ENCODE data around the gene CDHR2.

The CDHR2 gene

DNA sequence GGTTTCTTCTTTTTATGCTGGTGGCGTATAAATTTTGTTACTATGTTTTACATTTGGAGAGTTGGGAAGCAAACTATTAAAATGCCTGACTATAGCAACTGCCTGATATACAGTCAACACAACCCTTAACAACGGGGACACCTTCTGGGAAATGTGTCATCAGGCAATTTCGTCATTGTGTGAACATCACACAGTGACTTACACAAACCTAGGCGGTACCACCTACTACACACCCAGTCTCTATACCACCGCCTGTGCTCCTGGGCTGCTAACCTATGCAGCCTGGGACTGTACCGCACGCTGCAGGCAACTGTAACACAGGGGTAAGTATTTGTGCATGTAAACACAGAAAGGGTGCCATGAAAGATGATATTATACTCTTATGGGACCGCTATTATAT, 1.3 kb upstream of the CDHR2 start (continued):
- TF ChIP-seq, protein P1, sequence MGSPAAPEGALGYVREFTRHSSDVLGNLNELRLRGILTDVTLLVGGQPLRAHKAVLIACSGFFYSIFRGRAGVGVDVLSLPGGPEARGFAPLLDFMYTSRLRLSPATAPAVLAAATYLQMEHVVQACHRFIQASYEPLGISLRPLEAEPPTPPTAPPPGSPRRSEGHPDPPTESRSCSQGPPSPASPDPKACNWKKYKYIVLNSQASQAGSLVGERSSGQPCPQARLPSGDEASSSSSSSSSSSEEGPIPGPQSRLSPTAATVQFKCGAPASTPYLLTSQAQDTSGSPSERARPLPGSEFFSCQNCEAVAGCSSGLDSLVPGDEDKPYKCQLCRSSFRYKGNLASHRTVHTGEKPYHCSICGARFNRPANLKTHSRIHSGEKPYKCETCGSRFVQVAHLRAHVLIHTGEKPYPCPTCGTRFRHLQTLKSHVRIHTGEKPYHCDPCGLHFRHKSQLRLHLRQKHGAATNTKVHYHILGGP (tag by site-specific recombination; IDR thresholded peaks at IDR 0.05), result no peak

DNA sequence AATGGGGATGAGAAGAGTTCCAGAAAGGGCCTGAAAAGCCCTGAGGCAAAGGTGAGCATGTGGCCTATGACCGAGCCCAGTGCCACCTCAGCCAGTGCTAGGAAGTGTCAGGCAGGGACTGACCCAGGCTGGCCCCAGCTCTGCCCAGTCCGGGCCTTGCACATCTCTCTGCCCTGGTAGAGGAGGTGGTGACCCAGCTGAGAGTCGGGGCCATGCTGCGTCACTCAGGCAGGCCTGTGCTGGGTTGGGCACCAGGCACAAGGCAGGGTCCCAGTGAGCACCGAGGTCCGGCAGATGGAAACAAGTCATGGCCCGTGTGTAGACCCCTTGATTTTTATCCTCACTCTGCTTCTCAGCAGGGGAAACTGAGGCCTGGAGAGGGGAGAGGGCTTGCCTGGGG, 729 bp downstream of the CDHR2 start:
- Histone ChIP-seq H3K9me3 (ENCODE audit: control insufficient read depth, insufficient read depth, low read depth, low read length) (no peaks in the 10 kb centered on the region), H3K27ac (ENCODE audit: extremely low read depth, low read depth, low read length) (no peak overlapping the region), H3K36me3 (ENCODE audit: control insufficient read depth in 2 of 2, insufficient read depth in 1 of 2, low read length in 2 of 2) (no peaks in the 10 kb centered on the region), H3K4me3 (ENCODE audit: low read depth, low read length) (no peak overlapping the region), H3K4me1 (ENCODE audit: control insufficient read depth, insufficient read depth, low read length) (no peaks in the 10 kb centered on the region)
- TF ChIP-seq ZNF341 (tag by site-specific recombination; IDR thresholded peaks at IDR 0.05; ENCODE audit: low read depth) (no peak), MZF1 (tag by site-specific recombination; IDR thresholded peaks at IDR 0.05; ENCODE audit: borderline replicate concordance) (no peak), ZNF174 (tag by site-specific recombination; IDR thresholded peaks at IDR 0.05) (no peak), ZNF121 (tag by site-specific recombination; IDR thresholded peaks at IDR 0.05) (no peak), ZNF48 (tag by site-specific recombination; IDR thresholded peaks at IDR 0.05) (no peak)
- TF ChIP-seq, protein P2, sequence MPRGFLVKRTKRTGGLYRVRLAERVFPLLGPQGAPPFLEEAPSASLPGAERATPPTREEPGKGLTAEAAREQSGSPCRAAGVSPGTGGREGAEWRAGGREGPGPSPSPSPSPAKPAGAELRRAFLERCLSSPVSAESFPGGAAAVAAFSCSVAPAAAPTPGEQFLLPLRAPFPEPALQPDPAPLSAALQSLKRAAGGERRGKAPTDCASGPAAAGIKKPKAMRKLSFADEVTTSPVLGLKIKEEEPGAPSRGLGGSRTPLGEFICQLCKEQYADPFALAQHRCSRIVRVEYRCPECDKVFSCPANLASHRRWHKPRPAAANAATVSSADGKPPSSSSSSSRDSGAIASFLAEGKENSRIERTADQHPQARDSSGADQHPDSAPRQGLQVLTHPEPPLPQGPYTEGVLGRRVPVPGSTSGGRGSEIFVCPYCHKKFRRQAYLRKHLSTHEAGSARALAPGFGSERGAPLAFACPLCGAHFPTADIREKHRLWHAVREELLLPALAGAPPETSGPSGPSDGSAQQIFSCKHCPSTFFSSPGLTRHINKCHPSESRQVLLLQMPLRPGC (tag by site-specific recombination; IDR thresholded peaks at IDR 0.05), result no peak
- TF ChIP-seq, protein P3, sequence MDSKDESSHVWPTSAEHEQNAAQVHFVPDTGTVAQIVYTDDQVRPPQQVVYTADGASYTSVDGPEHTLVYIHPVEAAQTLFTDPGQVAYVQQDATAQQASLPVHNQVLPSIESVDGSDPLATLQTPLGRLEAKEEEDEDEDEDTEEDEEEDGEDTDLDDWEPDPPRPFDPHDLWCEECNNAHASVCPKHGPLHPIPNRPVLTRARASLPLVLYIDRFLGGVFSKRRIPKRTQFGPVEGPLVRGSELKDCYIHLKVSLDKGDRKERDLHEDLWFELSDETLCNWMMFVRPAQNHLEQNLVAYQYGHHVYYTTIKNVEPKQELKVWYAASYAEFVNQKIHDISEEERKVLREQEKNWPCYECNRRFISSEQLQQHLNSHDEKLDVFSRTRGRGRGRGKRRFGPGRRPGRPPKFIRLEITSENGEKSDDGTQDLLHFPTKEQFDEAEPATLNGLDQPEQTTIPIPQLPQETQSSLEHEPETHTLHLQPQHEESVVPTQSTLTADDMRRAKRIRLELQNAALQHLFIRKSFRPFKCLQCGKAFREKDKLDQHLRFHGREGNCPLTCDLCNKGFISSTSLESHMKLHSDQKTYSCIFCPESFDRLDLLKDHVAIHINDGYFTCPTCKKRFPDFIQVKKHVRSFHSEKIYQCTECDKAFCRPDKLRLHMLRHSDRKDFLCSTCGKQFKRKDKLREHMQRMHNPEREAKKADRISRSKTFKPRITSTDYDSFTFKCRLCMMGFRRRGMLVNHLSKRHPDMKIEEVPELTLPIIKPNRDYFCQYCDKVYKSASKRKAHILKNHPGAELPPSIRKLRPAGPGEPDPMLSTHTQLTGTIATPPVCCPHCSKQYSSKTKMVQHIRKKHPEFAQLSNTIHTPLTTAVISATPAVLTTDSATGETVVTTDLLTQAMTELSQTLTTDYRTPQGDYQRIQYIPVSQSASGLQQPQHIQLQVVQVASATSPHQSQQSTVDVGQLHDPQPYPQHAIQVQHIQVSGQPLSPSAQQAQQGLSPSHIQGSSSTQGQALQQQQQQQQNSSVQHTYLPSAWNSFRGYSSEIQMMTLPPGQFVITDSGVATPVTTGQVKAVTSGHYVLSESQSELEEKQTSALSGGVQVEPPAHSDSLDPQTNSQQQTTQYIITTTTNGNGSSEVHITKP (tag by site-specific recombination; IDR thresholded peaks at IDR 0.05), result no peak
- TF ChIP-seq, protein P4, sequence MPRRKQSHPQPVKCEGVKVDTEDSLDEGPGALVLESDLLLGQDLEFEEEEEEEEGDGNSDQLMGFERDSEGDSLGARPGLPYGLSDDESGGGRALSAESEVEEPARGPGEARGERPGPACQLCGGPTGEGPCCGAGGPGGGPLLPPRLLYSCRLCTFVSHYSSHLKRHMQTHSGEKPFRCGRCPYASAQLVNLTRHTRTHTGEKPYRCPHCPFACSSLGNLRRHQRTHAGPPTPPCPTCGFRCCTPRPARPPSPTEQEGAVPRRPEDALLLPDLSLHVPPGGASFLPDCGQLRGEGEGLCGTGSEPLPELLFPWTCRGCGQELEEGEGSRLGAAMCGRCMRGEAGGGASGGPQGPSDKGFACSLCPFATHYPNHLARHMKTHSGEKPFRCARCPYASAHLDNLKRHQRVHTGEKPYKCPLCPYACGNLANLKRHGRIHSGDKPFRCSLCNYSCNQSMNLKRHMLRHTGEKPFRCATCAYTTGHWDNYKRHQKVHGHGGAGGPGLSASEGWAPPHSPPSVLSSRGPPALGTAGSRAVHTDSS (tag by site-specific recombination; IDR thresholded peaks at IDR 0.05), result no peak
- ChIA-PET CTCF (no interaction called here), POLR2A (interaction anchor here (0.7 to 1.5 kb wide), 2 partner anchors 12 to 13 kb away, joined by 3 to 4 read pairs; partner anchors contain the start of gene RNF44)

DNA sequence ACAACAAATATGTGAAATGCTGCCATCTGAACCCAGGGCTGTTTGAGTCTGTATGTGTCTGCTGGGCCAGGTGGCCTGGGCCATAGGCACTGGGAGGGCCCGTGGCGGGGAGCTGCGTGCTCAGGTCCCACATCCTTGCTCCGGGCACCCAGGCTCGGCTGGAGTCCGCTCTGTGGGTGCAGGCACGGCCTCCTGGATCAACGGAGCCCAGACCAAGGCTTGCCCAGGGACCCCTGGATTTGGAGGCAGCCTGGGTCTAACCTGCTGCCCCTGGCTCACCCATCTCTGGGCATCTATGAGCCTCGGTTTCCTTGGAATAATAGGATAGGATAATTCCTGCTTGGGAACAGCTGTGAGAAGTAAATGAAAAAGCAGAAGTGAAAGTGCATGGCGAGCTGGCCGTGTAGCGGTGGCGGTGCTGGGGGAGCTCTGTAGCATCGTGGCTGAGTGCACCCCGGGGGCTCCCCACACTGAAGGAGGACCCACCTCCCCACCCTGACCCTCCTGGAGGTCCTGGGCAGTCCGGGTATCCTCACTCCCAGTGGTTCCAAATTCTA, 1.2 kb downstream of the CDHR2 start:
- Histone ChIP-seq H3K36me3 (ENCODE audit: control insufficient read depth in 2 of 2, insufficient read depth in 1 of 2, low read length in 2 of 2) (no peaks in the 10 kb centered on the region), H3K27ac (ENCODE audit: extremely low read depth, low read depth, low read length) (no peak overlapping the region), H3K4me1 (ENCODE audit: control insufficient read depth, insufficient read depth, low read length) (no peaks in the 10 kb centered on the region), H3K9me3 (ENCODE audit: control insufficient read depth, insufficient read depth, low read depth, low read length) (no peaks in the 10 kb centered on the region), H3K4me3 (ENCODE audit: low read depth, low read length) (no peak overlapping the region)
- ChIA-PET CTCF (no interaction called here), POLR2A (interaction anchor here (0.7 kb wide), 1 partner anchor 13 kb away, joined by 3 read pairs; the partner anchor contains the start of gene RNF44)
- TF ChIP-seq ZBTB48 (tag by site-specific recombination; IDR thresholded peaks at IDR 0.05) (no peak), ZFP41 (tag by site-specific recombination; IDR thresholded peaks at IDR 0.05; ENCODE audit: borderline replicate concordance) (no peak), ZNF157 (tag by site-specific recombination; IDR thresholded peaks at IDR 0.05) (no peak), ZNF530 (tag by site-specific recombination; IDR thresholded peaks at IDR 0.05; ENCODE audit: low read depth) (no peak), EGR2 (tag by site-specific recombination; IDR thresholded peaks at IDR 0.05; ENCODE audit: low read depth) (no peak), ZNF600 (tag by site-specific recombination; IDR thresholded peaks at IDR 0.05) (no peak), ZNF133 (tag by site-specific recombination; IDR thresholded peaks at IDR 0.05) (no peak)
- TF ChIP-seq, protein P5, sequence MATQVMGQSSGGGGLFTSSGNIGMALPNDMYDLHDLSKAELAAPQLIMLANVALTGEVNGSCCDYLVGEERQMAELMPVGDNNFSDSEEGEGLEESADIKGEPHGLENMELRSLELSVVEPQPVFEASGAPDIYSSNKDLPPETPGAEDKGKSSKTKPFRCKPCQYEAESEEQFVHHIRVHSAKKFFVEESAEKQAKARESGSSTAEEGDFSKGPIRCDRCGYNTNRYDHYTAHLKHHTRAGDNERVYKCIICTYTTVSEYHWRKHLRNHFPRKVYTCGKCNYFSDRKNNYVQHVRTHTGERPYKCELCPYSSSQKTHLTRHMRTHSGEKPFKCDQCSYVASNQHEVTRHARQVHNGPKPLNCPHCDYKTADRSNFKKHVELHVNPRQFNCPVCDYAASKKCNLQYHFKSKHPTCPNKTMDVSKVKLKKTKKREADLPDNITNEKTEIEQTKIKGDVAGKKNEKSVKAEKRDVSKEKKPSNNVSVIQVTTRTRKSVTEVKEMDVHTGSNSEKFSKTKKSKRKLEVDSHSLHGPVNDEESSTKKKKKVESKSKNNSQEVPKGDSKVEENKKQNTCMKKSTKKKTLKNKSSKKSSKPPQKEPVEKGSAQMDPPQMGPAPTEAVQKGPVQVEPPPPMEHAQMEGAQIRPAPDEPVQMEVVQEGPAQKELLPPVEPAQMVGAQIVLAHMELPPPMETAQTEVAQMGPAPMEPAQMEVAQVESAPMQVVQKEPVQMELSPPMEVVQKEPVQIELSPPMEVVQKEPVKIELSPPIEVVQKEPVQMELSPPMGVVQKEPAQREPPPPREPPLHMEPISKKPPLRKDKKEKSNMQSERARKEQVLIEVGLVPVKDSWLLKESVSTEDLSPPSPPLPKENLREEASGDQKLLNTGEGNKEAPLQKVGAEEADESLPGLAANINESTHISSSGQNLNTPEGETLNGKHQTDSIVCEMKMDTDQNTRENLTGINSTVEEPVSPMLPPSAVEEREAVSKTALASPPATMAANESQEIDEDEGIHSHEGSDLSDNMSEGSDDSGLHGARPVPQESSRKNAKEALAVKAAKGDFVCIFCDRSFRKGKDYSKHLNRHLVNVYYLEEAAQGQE (tag by site-specific recombination; IDR thresholded peaks at IDR 0.05), result no peak
- TF ChIP-seq, protein P6, sequence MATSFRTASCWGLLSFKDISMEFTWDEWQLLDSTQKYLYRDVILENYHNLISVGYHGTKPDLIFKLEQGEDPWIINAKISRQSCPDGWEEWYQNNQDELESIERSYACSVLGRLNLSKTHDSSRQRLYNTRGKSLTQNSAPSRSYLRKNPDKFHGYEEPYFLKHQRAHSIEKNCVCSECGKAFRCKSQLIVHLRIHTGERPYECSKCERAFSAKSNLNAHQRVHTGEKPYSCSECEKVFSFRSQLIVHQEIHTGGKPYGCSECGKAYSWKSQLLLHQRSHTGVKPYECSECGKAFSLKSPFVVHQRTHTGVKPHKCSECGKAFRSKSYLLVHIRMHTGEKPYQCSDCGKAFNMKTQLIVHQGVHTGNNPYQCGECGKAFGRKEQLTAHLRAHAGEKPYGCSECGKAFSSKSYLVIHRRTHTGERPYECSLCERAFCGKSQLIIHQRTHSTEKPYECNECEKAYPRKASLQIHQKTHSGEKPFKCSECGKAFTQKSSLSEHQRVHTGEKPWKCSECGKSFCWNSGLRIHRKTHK (tag by site-specific recombination; IDR thresholded peaks at IDR 0.05), result no peak
